NCI-H128 (cell line): ENCODE data around the gene PRKG1.
"Not testable (repeated sequence)": the region's sequence is repeated elsewhere in the genome, so short reads cannot be mapped to it uniquely, and the experiment has no call there.

Experiments
- DNase-seq: peaks from one replicate; lab custom pipeline; 2025; ENCODE audit not compliant: unreplicated experiment; lab: John Stamatoyannopoulos, UW

PRKG1 gene

GRCh38 chr10:51367694-51368093 is 293.4 kb downstream of the PRKG1 start:
- DNase-seq = no peak

- no peak for DNase-seq
Measured at GRCh38 chr10:51368943-51369342, 294.7 kb downstream of the PRKG1 start.

- no peak for DNase-seq
Measured at GRCh38 chr10:51369903-51370302, 295.6 kb downstream of the PRKG1 start.

- no peak for DNase-seq
Measured at GRCh38 chr10:51371743-51372142, 297.5 kb downstream of the PRKG1 start.

- no peak for DNase-seq
Measured at GRCh38 chr10:51375790-51376189, 301.5 kb downstream of the PRKG1 start.

- DNase-seq = no peak
Measured at GRCh38 chr10:51377070-51377931, 303.0 kb downstream of the PRKG1 start.

GRCh38 chr10:51377932-51378599 is 303.8 kb downstream of the PRKG1 start:
- DNase-seq = no peak

GRCh38 chr10:51382181-51382580 is 307.9 kb downstream of the PRKG1 start:
- no peak for DNase-seq

GRCh38 chr10:51384971-51385370 is 310.7 kb downstream of the PRKG1 start:
- no peak for DNase-seq

GRCh38 chr10:51386248-51386885 is 312.1 kb downstream of the PRKG1 start:
- DNase-seq = no peak

- DNase-seq = no peak
Measured at GRCh38 chr10:51389415-51390321, 315.4 kb downstream of the PRKG1 start.

GRCh38 chr10:51393006-51393405 is 318.7 kb downstream of the PRKG1 start:
- not testable (repeated sequence) for DNase-seq

- no peak for DNase-seq
Measured at GRCh38 chr10:51394039-51394438, 319.8 kb downstream of the PRKG1 start.

GRCh38 chr10:51397244-51397643 is 323.0 kb downstream of the PRKG1 start:
- DNase-seq = no peak

GRCh38 chr10:51397695-51398094 is 323.4 kb downstream of the PRKG1 start:
- DNase-seq = no peak

GRCh38 chr10:51399840-51400239 is 325.6 kb downstream of the PRKG1 start:
- DNase-seq = no peak

GRCh38 chr10:51400392-51401096 is 326.3 kb downstream of the PRKG1 start:
- DNase-seq = no peak

- no peak for DNase-seq
Measured at GRCh38 chr10:51403521-51403920, 329.2 kb downstream of the PRKG1 start.

GRCh38 chr10:51405580-51406351 is 331.5 kb downstream of the PRKG1 start:
- no peak for DNase-seq
